ENCODE data around the gene RWDD4.
A peak's percentile ranks its signal among the peaks of the same experiment; 100 is the strongest.

Gene RWDD4

DNA sequence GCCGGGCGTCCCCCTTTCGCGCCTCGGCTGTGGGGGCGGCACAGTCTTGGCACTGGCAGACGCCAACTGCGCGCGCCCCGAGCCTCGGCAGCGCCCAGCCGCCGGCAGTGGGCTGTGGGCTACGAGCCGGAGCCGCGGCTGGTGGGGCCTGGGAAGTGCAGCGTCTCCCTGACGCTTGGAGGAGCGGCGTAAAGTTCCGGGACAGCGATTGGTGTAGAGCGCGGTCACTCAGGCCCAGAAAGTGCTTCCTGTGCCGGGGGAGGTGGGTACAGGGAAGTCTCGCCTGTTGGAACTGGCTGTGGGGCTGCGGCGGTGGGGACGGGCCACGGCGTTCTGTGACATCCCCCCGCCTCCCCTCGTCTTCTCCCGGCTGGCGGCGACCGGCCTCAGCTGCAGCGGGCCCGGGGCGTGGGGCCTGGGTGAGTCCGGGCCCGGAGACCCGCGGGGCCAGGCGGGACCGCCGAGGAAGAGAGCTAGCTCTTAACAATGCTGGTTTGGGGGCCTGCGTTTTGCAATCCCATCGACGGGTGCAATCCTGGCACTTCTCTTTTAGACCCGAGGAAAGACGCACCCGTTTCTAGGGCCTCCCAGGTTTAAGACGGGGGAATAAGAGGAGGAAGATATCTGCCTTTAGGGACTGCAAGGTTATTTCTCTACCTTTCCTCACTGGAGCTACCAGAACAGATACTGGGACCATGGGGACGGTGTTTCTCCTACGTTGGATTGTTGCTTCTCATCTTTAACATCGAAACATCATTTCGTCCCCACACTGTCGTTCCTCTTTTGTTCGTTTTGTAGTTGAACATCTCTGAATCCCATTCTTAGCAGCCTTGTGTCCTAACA, at the start of gene RWDD4, which contains the start of gene TRAPPC11:
Gene RWDD4 (minus strand): TSS at position 157 of the 843 bp plus-strand sequence. CDS start 233 bp downstream, outside the sequence.
Gene TRAPPC11 (plus strand): TSS at position 265 of the 843 bp plus-strand sequence. CDS start 4,575 bp downstream, outside the sequence.
- Histone ChIP-seq H3K4me1 (ENCODE audit: control insufficient read depth, insufficient read depth, low read length) (peaks cover 3% of the 10 kb centered on the region), H3K9ac (ENCODE audit: low read length) (peak within 1 kb of the TSS; percentile 88), H3K9me3 (ENCODE audit: control insufficient read depth, low read length) (no peaks in the 10 kb centered on the region), H3K36me3 (ENCODE audit: control insufficient read depth, insufficient read depth, low read length) (no peaks in the 10 kb centered on the region), H3K27me3 (ENCODE audit: control insufficient read depth, insufficient read depth, low read length) (no peaks in the 10 kb centered on the region), H3K4me3 (ENCODE audit: low read length) (peak within 1 kb of the TSS; percentile 86)

DNA sequence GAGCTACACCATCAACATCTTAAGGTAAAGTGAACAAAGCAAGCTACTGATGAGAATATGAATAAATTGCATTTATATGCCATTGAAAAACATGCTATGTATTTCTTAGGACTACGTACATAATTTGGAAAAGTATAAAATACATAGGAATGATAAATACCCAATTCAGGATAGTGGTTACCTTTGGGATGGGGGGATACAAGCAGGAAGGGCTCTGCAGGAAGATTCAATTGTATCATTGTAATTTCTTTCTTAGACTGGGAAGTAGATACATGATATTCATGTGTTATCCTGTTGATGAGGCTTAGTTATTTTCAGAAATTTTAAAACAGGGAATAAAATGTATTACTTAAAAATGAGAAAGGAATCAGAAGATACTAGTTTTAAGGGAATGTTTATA, 43.5 kb upstream of the RWDD4 start:
- no peak overlapping the region for H3K4me3 ChIP-seq (ENCODE audit: low read length)
- H3K27me3 ChIP-seq (ENCODE audit: control insufficient read depth, insufficient read depth, low read length), result no peaks in the 10 kb centered on the region
- no peaks in the 10 kb centered on the region for H3K36me3 ChIP-seq (ENCODE audit: control insufficient read depth, insufficient read depth, low read length)
- H3K4me1 ChIP-seq (ENCODE audit: control insufficient read depth, insufficient read depth, low read length), result no peaks in the 10 kb centered on the region
- H3K9me3 ChIP-seq (ENCODE audit: control insufficient read depth, low read length), result no peaks in the 10 kb centered on the region
- H3K9ac ChIP-seq (ENCODE audit: low read length), result no peak overlapping the region

- Histone ChIP-seq H3K9ac (ENCODE audit: low read length) (no peak overlapping the region), H3K36me3 (ENCODE audit: control insufficient read depth, insufficient read depth, low read length) (no peaks in the 10 kb centered on the region), H3K9me3 (ENCODE audit: control insufficient read depth, low read length) (no peaks in the 10 kb centered on the region), H3K27me3 (ENCODE audit: control insufficient read depth, insufficient read depth, low read length) (no peaks in the 10 kb centered on the region), H3K4me1 (ENCODE audit: control insufficient read depth, insufficient read depth, low read length) (no peaks in the 10 kb centered on the region), H3K4me3 (ENCODE audit: low read length) (no peak overlapping the region)
Observed at GRCh38 chr4:183700407-183700806, 41.4 kb upstream of the RWDD4 start.

GRCh38 chr4:183698909-183699308, 39.9 kb upstream of the RWDD4 start:
- H3K36me3 ChIP-seq (ENCODE audit: control insufficient read depth, insufficient read depth, low read length), result no peaks in the 10 kb centered on the region
- H3K9ac ChIP-seq (ENCODE audit: low read length), result no peak overlapping the region
- no peaks in the 10 kb centered on the region for H3K4me1 ChIP-seq (ENCODE audit: control insufficient read depth, insufficient read depth, low read length)
- no peak overlapping the region for H3K4me3 ChIP-seq (ENCODE audit: low read length)
- H3K9me3 ChIP-seq (ENCODE audit: control insufficient read depth, low read length), result no peaks in the 10 kb centered on the region
- no peaks in the 10 kb centered on the region for H3K27me3 ChIP-seq (ENCODE audit: control insufficient read depth, insufficient read depth, low read length)

DNA sequence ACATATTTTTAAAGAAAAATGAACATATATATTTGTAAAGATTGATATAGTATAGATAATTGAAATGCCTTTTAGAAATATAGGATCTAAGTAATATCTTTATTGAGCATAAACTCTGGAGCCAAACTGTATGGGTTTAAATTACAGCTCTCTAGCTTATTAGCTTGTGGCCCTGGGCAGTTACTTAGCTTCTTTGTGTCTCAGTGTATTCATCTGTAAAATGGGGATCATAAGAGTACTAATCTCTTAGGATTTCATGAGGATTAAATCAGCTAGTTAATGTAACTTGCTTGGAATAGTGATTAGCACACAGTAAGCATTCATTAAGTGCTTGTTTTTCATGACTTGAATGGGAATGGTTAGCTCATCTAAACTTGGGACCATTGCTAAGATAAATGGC, 32.9 kb upstream of the RWDD4 start:
- no peaks in the 10 kb centered on the region for H3K4me1 ChIP-seq (ENCODE audit: control insufficient read depth, insufficient read depth, low read length)
- no peak overlapping the region for H3K4me3 ChIP-seq (ENCODE audit: low read length)
- no peaks in the 10 kb centered on the region for H3K27me3 ChIP-seq (ENCODE audit: control insufficient read depth, insufficient read depth, low read length)
- no peaks in the 10 kb centered on the region for H3K36me3 ChIP-seq (ENCODE audit: control insufficient read depth, insufficient read depth, low read length)
- no peaks in the 10 kb centered on the region for H3K9me3 ChIP-seq (ENCODE audit: control insufficient read depth, low read length)
- no peak overlapping the region for H3K9ac ChIP-seq (ENCODE audit: low read length)

DNA sequence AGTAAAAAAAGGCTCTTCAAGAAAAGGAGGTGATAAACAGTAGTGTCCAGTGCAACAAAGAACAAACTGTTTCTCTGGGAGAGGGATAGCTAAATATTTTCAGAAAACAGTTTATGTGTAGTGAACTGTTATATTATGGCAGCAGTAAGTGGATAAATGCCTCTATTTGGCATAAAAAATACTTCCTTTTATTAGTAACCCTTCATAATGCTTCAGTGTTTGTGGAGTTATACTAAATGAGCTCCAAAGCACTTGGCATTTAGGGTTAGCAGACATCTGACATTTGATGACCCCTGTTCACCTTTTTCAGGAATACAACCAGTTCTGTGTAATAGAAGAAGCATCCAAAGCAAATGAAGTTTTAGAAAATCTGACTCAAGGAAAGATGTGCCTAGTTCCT, 32.0 kb upstream of the RWDD4 start:
- no peaks in the 10 kb centered on the region for H3K27me3 ChIP-seq (ENCODE audit: control insufficient read depth, insufficient read depth, low read length)
- no peak overlapping the region for H3K4me3 ChIP-seq (ENCODE audit: low read length)
- H3K4me1 ChIP-seq (ENCODE audit: control insufficient read depth, insufficient read depth, low read length), result no peaks in the 10 kb centered on the region
- H3K9me3 ChIP-seq (ENCODE audit: control insufficient read depth, low read length), result no peaks in the 10 kb centered on the region
- no peak overlapping the region for H3K9ac ChIP-seq (ENCODE audit: low read length)
- H3K36me3 ChIP-seq (ENCODE audit: control insufficient read depth, insufficient read depth, low read length), result no peaks in the 10 kb centered on the region

- H3K4me1 ChIP-seq (ENCODE audit: control insufficient read depth, insufficient read depth, low read length), result no peaks in the 10 kb centered on the region
- no peak overlapping the region for H3K9ac ChIP-seq (ENCODE audit: low read length)
- no peaks in the 10 kb centered on the region for H3K27me3 ChIP-seq (ENCODE audit: control insufficient read depth, insufficient read depth, low read length)
- H3K36me3 ChIP-seq (ENCODE audit: control insufficient read depth, insufficient read depth, low read length), result no peaks in the 10 kb centered on the region
- H3K4me3 ChIP-seq (ENCODE audit: low read length), result no peak overlapping the region
- no peaks in the 10 kb centered on the region for H3K9me3 ChIP-seq (ENCODE audit: control insufficient read depth, low read length)
Observed at GRCh38 chr4:183688216-183688615, 29.2 kb upstream of the RWDD4 start.

GRCh38 chr4:183686461-183686860, 27.5 kb upstream of the RWDD4 start:
- Histone ChIP-seq H3K4me3 (ENCODE audit: low read length) (no peak overlapping the region), H3K9ac (ENCODE audit: low read length) (no peak overlapping the region), H3K36me3 (ENCODE audit: control insufficient read depth, insufficient read depth, low read length) (no peaks in the 10 kb centered on the region), H3K27me3 (ENCODE audit: control insufficient read depth, insufficient read depth, low read length) (no peaks in the 10 kb centered on the region), H3K4me1 (ENCODE audit: control insufficient read depth, insufficient read depth, low read length) (no peaks in the 10 kb centered on the region), H3K9me3 (ENCODE audit: control insufficient read depth, low read length) (no peaks in the 10 kb centered on the region)

DNA sequence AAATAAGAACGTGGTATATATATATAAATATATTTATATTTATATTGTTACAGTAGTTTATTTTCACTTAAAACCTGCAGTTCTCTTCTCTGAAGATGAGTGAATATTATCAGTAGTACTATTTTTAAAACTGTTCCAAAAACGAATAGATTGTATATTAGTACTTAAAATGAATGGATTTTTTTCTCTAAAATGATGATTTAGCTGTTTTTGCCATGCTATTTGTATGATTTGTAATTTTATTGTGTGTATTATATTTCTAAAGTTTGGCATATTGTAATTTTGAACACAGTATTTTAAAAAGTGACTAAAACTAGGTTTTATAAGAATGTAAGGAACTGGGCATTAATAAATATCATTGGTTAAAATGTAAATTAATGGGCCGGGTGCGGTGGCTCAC, 22.1 kb upstream of the RWDD4 start:
- no peaks in the 10 kb centered on the region for H3K36me3 ChIP-seq (ENCODE audit: control insufficient read depth, insufficient read depth, low read length)

DNA sequence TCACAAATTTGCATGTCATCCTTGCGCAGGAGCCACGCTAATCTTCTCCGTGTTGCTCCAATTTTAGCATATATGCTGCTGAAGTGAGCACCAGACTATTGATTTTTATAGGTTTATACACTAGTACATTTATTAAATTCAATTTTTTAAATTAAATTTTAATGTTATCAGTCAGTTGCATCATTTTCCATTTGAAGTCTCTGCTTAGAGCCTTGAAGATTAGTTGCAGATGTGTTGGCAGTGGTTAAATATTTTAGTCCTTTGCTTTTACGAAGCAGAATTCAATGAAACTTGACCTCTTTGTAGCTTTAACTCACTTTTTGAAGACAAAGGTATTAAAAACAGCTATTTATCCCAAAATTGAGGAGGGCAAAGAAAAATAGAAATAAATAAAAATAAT, 16.6 kb upstream of the RWDD4 start:
- no peaks in the 10 kb centered on the region for H3K9me3 ChIP-seq (ENCODE audit: control insufficient read depth, low read length)
- H3K4me3 ChIP-seq (ENCODE audit: low read length), result no peak overlapping the region

More for the DNA sequence above, 22.1 kb upstream of the RWDD4 start:
- Histone ChIP-seq H3K27me3 (ENCODE audit: control insufficient read depth, insufficient read depth, low read length) (no peaks in the 10 kb centered on the region), H3K4me1 (ENCODE audit: control insufficient read depth, insufficient read depth, low read length) (no peaks in the 10 kb centered on the region), H3K9me3 (ENCODE audit: control insufficient read depth, low read length) (no peaks in the 10 kb centered on the region), H3K4me3 (ENCODE audit: low read length) (no peak overlapping the region), H3K9ac (ENCODE audit: low read length) (no peak overlapping the region)

DNA sequence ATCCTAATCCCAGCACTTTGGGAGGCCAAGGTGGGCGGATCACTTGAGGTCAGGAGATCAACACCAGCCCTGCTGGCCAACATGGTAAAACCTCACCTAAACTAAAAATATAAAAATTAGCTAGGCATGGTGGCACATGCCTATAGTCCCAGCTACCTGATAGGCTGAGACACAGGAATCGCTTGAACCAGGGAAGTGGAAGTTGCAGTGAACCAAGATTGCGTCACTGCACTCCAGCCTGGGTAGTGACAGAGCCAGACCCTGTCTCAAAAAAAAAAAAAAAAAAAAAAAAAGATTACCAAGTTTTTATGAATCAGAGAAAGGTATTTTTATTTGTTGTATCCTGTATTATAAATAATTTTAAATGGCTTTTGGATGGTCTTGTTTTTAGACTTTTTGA, 15.2 kb upstream of the RWDD4 start:
- Histone ChIP-seq H3K9ac (ENCODE audit: low read length) (no peak overlapping the region), H3K4me3 (ENCODE audit: low read length) (no peak overlapping the region), H3K36me3 (ENCODE audit: control insufficient read depth, insufficient read depth, low read length) (peaks cover 12% of the 10 kb centered on the region), H3K27me3 (ENCODE audit: control insufficient read depth, insufficient read depth, low read length) (no peaks in the 10 kb centered on the region), H3K9me3 (ENCODE audit: control insufficient read depth, low read length) (no peaks in the 10 kb centered on the region), H3K4me1 (ENCODE audit: control insufficient read depth, insufficient read depth, low read length) (no peaks in the 10 kb centered on the region)

More for the DNA sequence above, 16.6 kb upstream of the RWDD4 start:
- H3K9ac ChIP-seq (ENCODE audit: low read length), result no peak overlapping the region
- no peaks in the 10 kb centered on the region for H3K27me3 ChIP-seq (ENCODE audit: control insufficient read depth, insufficient read depth, low read length)
- H3K4me1 ChIP-seq (ENCODE audit: control insufficient read depth, insufficient read depth, low read length), result no peaks in the 10 kb centered on the region
- H3K36me3 ChIP-seq (ENCODE audit: control insufficient read depth, insufficient read depth, low read length), result no peaks in the 10 kb centered on the region

- H3K27me3 ChIP-seq (ENCODE audit: control insufficient read depth, insufficient read depth, low read length), result no peaks in the 10 kb centered on the region
- H3K9me3 ChIP-seq (ENCODE audit: control insufficient read depth, low read length), result no peaks in the 10 kb centered on the region
- H3K36me3 ChIP-seq (ENCODE audit: control insufficient read depth, insufficient read depth, low read length), result peaks cover 12% of the 10 kb centered on the region
- no peak overlapping the region for H3K4me3 ChIP-seq (ENCODE audit: low read length)
- H3K9ac ChIP-seq (ENCODE audit: low read length), result no peak overlapping the region
- no peaks in the 10 kb centered on the region for H3K4me1 ChIP-seq (ENCODE audit: control insufficient read depth, insufficient read depth, low read length)
Observed at GRCh38 chr4:183670960-183671555, 12.1 kb upstream of the RWDD4 start.

Measured in mucosa of stomach (tissue), 1 donor.